ENCODE data around the gene ELP4.

Gene ELP4

DNA sequence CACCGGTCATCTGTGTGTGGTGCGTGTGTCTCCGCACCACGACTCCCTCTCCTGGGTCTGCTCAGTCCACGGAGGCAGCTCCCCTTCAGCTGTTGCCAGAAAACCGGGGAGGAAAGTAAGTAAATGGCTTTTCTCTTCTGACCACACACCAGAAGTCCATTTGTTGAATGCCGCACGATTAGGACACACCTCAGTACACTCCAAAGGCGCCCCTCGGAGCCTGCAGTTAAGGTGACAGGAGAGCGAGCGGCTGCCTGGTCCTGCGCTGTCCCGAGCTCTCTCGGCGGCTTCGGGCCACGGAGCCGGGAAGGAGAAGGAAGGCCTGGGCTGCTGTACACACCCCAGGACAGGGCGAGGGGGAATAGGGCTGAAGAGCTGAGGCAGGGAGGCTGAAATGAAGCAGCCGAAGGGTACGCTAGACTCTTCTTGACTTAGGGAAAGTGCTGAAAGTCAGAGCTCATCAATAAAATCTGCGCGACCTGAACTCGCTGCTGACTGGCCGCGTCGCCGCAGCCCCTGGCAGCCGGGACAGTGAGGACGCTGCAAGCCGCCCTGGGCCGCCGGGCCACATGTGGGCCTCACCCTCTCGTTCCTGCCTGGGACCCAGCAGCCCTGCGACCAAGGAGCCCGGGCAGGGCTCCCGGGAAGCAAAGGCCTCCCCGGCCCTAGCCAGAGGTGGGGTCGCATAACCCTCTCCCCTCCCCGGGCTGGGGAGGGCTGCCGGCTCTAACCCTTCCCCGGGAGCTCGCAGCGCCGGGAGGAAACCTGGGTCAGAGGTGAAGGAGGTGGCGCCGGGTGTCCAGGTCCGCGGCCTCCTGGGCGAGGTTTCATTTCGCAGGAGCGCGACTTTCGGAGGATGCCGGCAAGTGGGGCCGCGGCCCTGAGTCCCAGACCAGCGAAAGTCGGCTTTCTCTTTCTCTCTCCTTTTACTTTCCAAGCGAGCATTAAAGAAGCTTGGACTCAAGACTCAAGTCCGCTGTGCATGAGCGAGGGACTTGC lies 303.1 kb downstream of the ELP4 start:
- DNase-seq (ENCODE audit: low read depth), result no peak

DNA sequence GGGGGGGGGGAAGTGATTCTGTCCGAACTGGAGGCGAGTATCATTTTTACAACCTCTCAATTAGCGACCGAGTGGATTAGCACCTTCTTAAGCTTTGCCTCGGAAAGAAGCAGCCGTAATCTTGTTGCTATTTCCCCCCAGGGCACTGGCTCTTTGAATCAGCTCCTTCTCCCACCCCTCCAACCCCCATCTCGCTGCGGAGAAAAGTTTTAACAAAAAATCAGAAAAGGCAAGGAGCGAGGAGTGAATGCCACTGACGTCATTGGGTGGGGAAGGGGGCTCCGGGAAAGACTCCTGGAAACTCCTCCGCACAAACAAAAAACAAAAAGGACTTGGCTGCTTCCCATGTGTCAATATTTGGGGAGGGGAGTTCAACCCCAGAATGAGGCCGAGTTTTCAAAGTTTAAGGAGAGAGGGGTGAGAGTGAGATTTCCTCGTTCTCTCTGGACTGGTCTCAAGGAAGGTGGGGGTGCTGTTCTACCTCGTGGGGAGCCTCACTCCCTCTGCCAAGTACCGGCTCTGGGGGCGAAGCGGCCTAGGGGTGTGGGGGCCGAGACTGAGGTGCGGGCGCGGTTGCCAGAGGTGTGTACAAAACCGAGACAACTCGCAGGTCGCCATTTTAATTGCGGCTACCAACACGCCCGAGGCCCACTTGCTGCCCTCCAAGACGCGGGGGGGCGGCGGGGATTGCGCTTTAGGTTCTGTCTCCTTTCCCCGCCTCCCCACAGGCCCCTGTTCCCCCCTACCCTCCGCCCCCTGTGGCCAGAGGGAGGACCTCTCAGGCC lies 304.0 kb downstream of the ELP4 start:
- DNase-seq (ENCODE audit: low read depth), result no peak

DNA sequence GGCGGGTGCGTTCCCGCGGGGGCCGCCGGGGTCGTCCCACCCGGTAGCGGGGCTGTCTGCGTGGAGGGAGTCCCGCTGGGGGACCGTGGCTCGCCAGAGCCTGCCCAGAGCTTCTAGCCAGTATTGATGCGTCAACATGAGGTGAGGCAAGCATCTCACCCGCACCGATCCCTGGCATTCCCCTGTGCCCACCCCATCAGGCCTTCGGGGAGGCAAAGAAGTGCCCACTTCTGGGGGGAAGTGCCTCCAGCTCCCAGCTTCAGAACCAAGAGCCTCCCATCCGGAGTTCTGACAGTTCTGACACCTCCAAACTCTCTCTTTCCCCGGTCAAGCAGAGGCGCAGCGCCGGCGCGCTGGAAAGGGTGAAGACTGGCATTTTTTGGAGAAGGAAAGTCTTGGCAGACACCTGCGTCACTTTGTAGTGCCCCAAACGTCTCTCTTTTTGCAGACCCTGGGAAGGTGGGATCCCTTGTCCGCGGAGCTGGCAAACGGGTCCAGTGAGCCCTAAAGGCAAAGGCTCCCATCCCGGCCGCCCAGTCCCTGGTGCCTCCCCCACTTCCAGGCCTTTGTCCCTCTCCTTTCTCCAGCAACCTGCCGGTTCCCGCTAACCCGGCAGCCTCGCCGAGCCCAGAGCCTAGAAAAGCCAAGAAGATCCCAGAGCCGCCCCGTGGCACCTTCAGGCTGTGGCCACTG lies 304.8 kb downstream of the ELP4 start:
- no peak for DNase-seq (ENCODE audit: low read depth)

DNA sequence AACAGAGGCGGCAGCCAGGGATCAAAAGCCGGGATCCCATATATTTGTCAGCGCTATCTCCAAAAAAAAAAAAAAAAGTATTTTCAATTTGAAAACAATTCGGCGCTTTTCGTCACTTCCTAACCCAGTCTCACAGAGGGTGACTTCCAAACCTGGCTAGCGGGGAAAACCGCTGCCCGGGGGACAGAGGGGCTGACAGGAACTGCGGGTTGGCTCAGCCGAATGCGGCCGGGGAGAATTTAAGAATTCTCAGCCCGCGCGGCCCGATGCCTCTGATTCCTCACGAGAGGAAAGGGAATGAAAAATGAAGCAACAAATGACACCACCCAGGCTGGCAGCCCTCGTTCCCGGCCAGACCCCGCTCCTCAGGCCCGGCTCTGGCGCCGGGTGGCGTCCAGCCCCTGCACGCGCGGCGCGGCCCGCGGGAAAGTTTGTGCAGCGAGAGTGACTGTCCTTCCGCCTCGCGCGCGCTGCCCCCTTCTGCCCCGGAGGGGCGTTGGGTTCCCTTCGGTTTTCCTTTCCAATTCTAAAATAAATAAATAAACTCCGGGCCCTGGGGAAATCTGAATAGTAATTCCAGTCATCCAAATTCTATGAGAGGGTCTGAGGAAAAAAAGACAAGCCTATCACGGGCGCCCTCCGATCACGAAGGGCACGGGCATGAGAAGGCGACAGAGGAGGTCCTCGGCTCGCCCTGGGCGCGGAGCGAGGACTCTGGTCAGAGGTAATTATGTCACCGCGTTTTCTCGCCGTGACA lies 306.3 kb downstream of the ELP4 start:
- no peak for DNase-seq (ENCODE audit: low read depth)

DNA sequence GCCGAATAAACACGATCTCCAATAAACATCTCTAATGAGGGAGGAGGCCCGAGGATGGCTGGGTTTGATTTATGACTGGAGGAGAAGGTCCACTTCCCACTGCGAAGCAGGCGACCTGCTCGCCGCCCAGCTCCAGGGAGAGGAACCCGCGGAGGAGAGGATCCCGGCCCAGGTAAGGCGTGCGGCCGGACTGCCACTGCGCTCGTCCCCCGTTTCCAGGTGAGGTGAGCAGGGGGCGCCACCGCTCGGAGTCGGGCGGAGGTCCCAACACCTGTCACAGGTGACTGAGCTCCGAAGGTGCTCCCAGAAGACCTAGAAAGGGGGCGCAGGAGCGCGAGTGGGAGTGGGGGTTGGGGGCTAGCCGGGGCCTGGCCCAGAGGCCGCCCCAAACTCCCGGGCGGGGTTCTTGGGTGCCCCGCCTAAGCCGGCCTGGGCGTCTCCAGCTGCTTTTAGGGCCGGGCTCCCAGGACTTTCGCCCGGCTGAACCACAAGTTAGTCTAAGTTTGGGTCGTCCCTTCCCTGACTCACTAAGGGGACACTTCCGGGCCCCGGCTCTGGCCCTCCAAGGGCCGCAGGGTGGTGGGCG lies 307.0 kb downstream of the ELP4 start:
- no peak for DNase-seq (ENCODE audit: low read depth)

DNA sequence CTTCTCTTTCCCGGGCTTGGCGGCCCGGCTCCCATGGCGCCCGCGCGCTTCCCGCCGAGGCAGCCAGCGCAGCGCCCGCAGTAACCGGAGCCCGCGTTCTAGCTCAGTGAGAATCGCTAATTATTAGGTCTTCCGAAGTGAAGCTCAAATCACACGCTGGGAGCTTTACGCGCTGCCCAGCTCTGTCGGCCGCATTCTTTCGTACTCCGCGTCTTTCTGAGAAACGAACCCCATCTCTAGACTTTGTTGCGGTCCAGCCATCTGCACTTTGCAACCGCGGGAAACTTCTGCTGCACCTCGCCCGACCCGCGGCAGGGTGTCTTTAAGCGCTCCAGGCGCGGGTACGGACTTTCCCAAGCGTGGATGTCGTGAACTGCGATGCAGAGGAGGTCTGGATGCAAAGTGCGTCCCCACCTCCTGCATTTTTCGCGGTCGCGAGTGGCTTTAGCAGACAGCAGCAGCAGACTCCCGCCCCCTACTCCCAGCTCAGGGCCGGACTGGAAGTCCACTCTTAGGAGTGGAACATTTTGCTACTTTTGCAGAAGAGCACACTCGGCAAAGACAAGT lies 307.6 kb downstream of the ELP4 start:
- DNase-seq (ENCODE audit: low read depth), result no peak

DNA sequence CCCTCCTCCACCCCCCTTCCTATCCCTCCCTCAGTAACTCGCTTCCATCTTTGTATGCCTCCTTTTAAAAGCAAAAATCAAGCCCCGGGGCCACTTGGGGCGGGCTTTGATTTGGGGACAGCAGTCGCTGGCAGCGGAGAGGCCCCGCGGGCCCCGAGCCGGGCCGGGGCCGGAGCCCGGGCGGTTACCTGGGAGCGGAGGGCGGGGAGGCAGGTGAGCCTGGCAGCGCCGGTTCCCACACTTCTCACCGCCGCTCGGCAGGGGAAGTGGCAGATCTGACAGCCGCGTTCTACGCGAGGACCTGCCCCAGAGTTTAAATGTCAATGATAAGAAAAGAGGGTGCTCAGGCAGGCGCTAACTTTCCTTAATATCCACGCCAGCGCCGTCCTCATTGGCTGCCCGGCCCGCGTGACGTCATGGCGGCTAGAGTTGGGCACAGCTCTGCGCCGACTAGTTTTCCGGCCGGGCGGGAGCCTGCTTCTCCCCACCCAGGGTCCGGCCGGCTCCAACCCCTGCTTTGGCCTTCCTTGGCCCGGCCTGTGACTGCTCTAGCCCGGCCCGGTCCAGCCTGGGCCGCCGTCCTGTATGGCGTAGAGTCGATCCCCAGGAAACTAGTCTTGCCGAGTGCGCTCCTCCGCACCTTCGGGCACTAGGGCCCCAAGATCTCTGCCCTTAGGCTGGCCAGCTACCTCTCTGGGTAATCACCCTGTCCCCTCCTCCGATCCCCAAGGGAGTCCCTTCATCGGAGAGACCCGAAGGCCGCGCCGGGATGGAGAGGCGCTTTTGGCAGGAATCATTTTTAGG lies 308.3 kb downstream of the ELP4 start:
- DNase-seq (ENCODE audit: low read depth), result no peak

DNA sequence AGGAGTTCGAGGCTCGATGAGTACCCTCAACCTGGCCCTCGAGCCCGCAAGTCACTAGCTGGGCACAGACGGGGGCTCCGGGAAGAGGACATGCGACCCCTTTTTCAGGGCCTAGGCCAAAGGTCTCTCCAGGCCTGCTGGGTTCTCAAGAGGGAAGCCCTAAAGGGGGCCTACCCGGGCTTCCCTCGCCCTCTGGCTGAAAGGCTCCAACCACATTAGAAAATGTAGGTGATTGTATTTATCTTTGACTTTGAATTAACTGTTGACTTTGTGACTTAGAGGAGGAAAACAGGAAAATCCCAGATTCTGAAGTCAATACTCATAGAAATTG lies 308.8 kb downstream of the ELP4 start:
- DNase-seq (ENCODE audit: low read depth), result no peak

DNA sequence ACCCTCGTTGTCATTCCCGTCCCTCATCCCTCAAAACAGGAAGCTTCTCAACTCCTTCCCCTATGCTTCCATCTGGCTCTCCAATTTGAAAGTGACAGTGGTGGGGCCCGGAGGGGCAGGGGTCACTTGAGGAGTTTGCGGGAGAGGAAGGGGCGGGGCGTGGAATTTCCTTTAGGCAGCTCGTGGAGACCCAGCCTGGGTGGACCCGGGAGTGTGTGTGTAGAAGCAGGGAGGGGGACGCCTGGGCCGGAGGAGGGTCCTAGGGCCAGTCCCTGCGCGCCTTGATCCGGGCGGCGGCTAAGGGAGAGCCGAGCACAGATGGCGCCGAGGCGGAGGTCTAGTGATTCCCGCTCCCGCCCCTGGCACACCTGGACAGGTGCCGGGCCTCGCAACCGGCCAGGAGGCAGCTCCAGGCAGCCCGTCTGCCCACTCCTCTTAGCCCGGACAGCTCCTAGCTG lies 309.3 kb downstream of the ELP4 start:
- DNase-seq (ENCODE audit: low read depth), result no peak

DNA sequence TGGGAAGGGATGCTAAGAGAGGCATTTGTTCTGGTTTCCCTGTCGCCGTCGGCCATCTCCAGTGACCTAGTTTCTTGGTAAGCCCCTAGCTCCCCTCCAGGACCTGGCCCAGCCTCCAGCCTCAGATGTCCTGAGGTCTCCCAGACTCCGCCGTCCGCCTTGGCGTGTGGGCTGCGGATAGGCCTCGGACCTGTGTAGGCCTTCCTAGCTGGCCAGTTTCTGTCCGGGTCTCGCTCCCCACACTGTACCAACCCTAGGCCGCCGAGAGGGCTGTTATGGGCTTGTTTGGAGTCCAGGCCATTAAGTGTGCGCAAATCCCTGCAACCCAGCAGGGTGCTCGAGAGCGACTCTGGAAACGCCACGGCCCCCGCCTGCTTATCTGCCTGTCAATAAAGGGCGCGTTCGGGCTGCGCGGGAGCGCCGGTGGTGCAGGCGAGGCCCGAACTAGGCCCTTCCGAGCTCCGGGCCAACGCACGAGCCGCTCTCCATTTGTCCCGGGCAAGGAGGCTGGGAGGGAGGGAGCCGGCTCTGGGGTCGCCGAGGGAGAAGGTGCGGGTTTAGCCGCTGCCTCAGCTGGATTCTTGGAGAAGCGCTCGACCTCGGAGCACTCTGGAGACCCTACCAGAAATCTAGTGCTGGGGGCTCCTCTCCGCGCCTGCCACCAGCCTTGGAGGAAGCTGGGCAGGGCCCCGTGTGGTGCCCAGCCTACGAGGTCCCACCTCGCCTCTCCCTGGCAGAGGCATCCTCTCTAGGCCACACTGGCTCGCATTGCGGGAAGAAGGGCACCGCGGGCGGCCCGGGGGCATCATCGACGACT lies 310.3 kb downstream of the ELP4 start:
- DNase-seq (ENCODE audit: low read depth), result no peak

DNA sequence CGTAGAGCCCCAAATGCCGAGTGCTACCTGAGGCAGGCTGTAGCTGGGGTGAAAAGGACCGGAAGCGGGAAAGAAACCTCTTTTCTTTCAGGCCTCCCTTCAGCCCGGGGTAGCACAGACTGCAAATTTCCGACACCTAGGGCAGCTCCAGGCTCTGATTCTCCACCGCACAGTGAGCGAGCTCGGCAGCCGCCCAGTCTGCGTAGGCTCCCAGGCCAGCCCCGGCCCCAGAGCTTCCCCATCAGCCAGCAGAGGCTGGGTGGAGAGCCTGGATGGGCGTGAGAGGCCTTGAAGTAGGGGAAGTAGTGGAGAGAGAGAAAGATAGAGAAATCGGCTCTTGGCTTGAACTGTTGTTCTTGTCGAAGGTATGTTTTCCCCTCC lies 310.9 kb downstream of the ELP4 start:
- DNase-seq (ENCODE audit: low read depth), result no peak

DNA sequence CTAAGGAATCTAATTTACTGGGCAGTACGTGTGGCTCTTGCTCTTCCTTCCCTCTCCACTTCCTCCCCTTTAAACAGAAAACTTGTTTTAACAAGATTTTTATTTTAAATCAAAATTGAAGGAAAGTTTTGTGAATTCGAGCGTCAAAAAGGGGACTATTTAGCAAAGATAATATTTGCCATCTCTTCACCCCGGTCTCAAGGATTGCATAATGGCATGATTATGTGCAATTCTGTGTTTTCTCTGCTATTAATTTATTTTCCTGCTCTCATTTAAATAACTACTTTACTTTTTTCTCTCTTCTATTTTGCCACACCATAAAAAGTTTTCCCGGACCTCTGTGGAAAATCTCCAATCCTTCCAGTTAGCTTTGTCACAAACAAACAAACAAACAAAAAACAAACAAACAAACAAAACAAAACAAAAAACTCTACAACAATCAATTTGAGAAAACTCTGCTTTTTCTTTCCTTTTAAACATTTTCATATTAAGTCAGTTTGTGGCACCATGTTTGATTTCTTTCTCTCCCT lies 311.7 kb downstream of the ELP4 start:
- no peak for DNase-seq (ENCODE audit: low read depth)

DNA sequence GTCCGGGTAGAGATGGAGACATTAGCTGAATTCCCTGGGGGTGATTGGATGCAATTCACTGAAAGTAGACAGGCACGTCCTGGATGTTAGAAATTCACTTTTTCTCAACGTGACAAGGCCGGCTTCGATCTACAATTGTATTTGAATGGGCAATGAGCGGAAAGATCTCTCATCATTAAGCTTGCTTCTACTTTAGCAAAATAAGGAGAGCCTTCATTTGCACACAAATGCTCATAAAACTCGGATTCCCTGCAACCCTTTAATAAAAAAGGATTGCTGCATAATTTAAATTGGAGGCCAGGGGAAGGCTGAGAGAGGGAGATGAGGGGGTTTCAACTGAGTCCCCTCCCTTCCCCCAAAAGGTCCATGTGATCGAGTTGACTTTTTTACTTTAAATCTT lies 312.2 kb downstream of the ELP4 start:
- DNase-seq (ENCODE audit: low read depth), result no peak

DNA sequence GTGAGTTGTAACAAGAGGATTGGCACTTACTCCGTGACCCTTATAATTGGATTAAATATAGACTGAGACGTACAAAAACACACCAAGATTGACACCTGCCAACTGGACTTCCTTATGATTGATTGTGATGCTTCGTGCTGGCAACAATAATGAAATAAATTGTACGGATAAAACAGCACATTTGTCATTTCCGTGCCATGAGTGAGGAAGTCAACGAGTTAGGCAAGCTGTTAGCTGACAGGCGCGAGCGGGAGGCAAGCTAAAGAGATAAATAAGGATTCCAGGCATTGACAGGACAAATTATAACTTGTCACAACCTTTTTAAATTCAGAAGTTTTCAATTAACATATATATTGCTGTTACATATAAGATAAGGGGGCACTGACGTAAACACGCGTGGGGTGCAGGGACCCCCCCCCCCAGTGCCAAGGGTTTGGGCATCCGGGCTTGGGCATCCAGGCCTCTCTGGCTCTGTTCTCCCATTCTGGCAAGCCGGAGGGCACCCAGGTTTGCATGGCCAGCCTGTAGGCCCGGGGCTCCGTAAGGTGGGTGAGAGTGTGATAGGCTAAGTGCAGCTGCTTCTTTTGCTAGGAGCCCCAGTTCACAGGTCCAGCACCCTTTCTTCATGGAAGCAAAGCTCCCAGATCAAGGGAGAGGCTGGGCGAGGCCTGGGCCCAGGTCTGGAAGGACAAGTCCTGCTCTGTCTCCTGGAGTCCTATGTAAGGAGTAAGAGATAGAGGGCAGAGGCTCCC lies 312.8 kb downstream of the ELP4 start:
- DNase-seq (ENCODE audit: low read depth), result no peak

DNA sequence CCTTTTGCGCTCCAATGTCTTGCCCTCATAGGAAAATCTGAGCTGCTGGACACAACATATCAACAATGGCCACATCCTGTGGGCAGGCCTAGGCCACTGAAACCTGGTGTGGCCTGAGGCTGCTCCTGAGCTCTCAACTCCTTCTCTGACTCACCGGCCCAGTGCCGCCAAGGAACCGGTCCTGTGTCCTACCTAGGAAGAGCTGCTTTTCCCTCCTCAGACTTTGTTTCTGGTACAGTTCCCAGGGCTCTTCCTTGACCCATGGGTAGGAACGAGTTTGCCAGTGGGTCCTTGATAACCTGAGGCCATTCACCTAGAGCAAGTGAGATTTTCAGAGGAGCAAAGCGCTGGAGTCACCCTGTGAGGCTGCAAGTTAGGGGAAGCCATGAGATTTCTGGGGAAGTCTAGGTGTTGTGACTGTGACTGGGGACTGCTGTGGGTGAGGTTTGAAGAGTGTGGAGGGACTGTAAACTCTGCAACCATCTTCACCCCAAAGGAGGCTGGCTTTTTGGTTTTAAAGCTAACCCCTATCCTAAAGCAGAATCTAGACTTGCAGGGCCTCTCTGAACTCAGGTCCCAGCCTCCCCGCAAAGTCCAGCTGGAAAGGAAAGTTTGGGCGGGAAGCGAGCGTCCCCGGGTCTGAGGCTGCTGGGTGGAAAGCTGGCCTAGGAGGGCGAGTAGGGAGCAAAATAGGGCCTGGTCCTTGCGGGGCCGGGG lies 313.5 kb downstream of the ELP4 start:
- no peak for DNase-seq (ENCODE audit: low read depth)

DNA sequence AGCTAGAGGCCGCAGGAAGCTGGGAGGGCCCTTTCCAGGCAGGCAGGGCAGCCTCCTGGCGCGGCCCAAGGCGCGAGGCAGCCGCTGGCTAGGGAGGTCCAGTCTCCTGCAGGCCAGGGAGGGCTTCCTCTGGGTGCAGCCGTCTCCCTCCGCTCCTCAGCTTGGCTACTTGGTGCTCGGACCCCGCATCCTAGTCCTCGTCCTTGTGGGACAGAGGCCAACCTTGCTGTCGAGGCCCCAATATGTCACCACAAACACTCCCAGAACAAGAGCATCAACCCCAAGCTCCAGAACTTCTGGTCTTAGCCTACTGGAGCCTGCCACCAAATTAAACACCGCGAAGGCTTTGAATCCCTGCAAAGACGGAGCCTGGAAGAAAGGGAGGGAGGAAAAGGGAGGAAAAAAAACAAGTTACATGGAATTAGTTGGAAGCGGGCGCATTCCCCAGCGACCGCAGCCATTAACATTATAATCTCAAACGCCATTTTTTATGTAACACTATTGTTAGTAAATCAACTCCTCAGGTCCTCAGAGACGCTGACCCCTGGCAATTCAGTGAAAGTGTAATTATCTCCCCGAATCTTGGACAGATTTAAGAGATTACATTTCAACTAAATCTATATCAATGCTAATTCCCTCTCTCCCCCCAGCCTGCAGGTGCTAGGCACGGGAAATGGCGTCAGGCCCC lies 314.2 kb downstream of the ELP4 start:
- no peak for DNase-seq (ENCODE audit: low read depth)

DNA sequence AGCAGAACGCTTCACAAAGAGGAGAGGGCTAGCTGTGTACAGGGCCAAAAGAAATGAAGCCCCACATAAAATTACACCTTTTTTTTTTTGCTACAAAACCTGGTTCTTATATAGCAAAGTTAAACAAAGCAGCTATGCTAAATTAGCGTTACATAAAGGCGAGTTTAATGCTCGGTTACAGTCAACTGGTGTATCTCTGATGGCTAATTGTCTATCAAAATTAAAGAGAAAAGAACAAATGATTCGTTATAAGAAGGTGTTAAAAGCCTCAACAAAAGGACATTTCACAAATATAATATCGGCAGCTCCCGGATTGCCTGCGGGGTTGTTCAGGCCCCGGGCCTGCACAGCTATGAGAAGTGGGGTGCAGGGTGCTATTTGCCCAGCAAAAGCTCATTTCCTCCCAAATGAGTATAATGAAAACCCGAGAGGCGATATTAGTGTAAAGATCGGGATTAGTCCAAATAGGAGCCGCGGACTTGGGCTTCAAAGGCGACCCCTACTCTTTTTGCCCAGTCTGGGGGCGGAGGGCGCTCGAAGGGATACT lies 314.8 kb downstream of the ELP4 start:
- DNase-seq (ENCODE audit: low read depth), result no peak
